T-helper 1 cell treated with Interleukin-12 subunit alpha and Interleukin-12 subunit beta and Interleukin-4 antibody, amounts not matched to agents 30 μg/mL and 1 μg/mL, for 36 hours (primary cell): Measurements from ENCODE around the gene KRT4.

Experiments
- H3K27ac Mint-ChIP-seq: one replicate; pipeline ENCODE4 v1.8.0; 2021; ENCODE audit warnings: mild to moderate bottlenecking, mixed read lengths
- H3K27me3 Mint-ChIP-seq: one replicate; pipeline ENCODE4 v1.8.0; 2021; ENCODE audit warnings: low read depth, mixed read lengths
- H3K36me3 Mint-ChIP-seq: one replicate; pipeline ENCODE4 v1.8.0; 2021; ENCODE audit warnings: low read depth, mixed read lengths
- H3K4me1 Mint-ChIP-seq: one replicate; pipeline ENCODE4 v1.8.0; 2021; ENCODE audit warnings: low read depth, mixed read lengths
- H3K4me3 Mint-ChIP-seq: one replicate; pipeline ENCODE4 v1.8.0; 2021; ENCODE audit warnings: mild to moderate bottlenecking, moderate library complexity, mixed read lengths
- H3K9me3 Mint-ChIP-seq: one replicate; pipeline ENCODE4 v1.8.0; 2021; ENCODE audit warnings: mixed read lengths

KRT4 gene

GRCh38 chr12:52844386-52844785, 30.5 kb upstream of the KRT4 start:
- Mint-ChIP-seq H3K9me3 (no peaks in the 10 kb centered on the region), H3K4me3 (no peak overlapping the region), H3K36me3 (no peaks in the 10 kb centered on the region), H3K27me3 (peaks cover 4% of the 10 kb centered on the region), H3K27ac (no peak overlapping the region), H3K4me1 (peaks cover 3% of the 10 kb centered on the region)

- Mint-ChIP-seq H3K36me3 (no peaks in the 10 kb centered on the region), H3K9me3 (no peaks in the 10 kb centered on the region), H3K4me1 (peaks cover 14% of the 10 kb centered on the region), H3K27ac (no peak overlapping the region), H3K27me3 (peaks cover 6% of the 10 kb centered on the region), H3K4me3 (no peak overlapping the region)
These were observed 25.7 kb upstream of the KRT4 start for GRCh38 chr12:52839436-52840105.

- peaks cover 6% of the 10 kb centered on the region for H3K27me3 Mint-ChIP-seq
- H3K4me3 Mint-ChIP-seq, result no peak overlapping the region
- peaks cover 14% of the 10 kb centered on the region for H3K4me1 Mint-ChIP-seq
- H3K9me3 Mint-ChIP-seq, result no peaks in the 10 kb centered on the region
- H3K36me3 Mint-ChIP-seq, result no peaks in the 10 kb centered on the region
- H3K27ac Mint-ChIP-seq, result no peak overlapping the region
These were observed 24.9 kb upstream of the KRT4 start for GRCh38 chr12:52838609-52839435.

GRCh38 chr12:52837781-52838608, 24.1 kb upstream of the KRT4 start:
- Mint-ChIP-seq H3K9me3 (no peaks in the 10 kb centered on the region), H3K4me1 (peaks cover 14% of the 10 kb centered on the region), H3K27ac (no peak overlapping the region), H3K36me3 (no peaks in the 10 kb centered on the region), H3K27me3 (peaks cover 6% of the 10 kb centered on the region), H3K4me3 (no peak overlapping the region)

- H3K27ac Mint-ChIP-seq, result peak overlapping the region; percentile 29
- H3K4me3 Mint-ChIP-seq, result peak overlapping the region; percentile 14
- peaks cover 6% of the 10 kb centered on the region for H3K27me3 Mint-ChIP-seq
- H3K9me3 Mint-ChIP-seq, result no peaks in the 10 kb centered on the region
- peaks cover 14% of the 10 kb centered on the region for H3K4me1 Mint-ChIP-seq
- H3K36me3 Mint-ChIP-seq, result no peaks in the 10 kb centered on the region
These were observed 23.5 kb upstream of the KRT4 start for GRCh38 chr12:52837413-52837741.

- Mint-ChIP-seq H3K27ac (peak overlapping the region; percentile 73), H3K36me3 (no peaks in the 10 kb centered on the region), H3K9me3 (no peaks in the 10 kb centered on the region), H3K4me1 (peaks cover 14% of the 10 kb centered on the region), H3K4me3 (no peak overlapping the region), H3K27me3 (peaks cover 6% of the 10 kb centered on the region)
These were observed 22.8 kb upstream of the KRT4 start for GRCh38 chr12:52836491-52837412.

- peak overlapping the region; percentile 73 for H3K27ac Mint-ChIP-seq
- no peaks in the 10 kb centered on the region for H3K36me3 Mint-ChIP-seq
- H3K4me3 Mint-ChIP-seq, result no peak overlapping the region
- H3K4me1 Mint-ChIP-seq, result peaks cover 14% of the 10 kb centered on the region
- H3K9me3 Mint-ChIP-seq, result no peaks in the 10 kb centered on the region
- peaks cover 6% of the 10 kb centered on the region for H3K27me3 Mint-ChIP-seq
These were observed 22.1 kb upstream of the KRT4 start for GRCh38 chr12:52836042-52836466.

- no peak overlapping the region for H3K4me3 Mint-ChIP-seq
- H3K27ac Mint-ChIP-seq, result peak overlapping the region; percentile 73
- peaks cover 14% of the 10 kb centered on the region for H3K4me1 Mint-ChIP-seq
- peaks cover 6% of the 10 kb centered on the region for H3K27me3 Mint-ChIP-seq
- H3K36me3 Mint-ChIP-seq, result no peaks in the 10 kb centered on the region
- H3K9me3 Mint-ChIP-seq, result no peaks in the 10 kb centered on the region
These were observed 21.5 kb upstream of the KRT4 start for GRCh38 chr12:52835271-52836041.

- no peak overlapping the region for H3K4me3 Mint-ChIP-seq
- H3K36me3 Mint-ChIP-seq, result no peaks in the 10 kb centered on the region
- no peak overlapping the region for H3K27ac Mint-ChIP-seq
These were observed 20.7 kb upstream of the KRT4 start for GRCh38 chr12:52834727-52835001.

GRCh38 chr12:52833922-52834726, 20.2 kb upstream of the KRT4 start, which contains the start of gene KRT79:
TSS of gene KRT79 (minus strand) at chr12:52834311. CDS start at chr12:52834260, 51 bp downstream.
- no peak within 1 kb of the TSS for H3K27ac Mint-ChIP-seq
- H3K9me3 Mint-ChIP-seq, result no peaks in the 10 kb centered on the region
- H3K4me3 Mint-ChIP-seq, result no peak within 1 kb of the TSS
- peaks cover 14% of the 10 kb centered on the region for H3K4me1 Mint-ChIP-seq
- H3K27me3 Mint-ChIP-seq, result peaks cover 6% of the 10 kb centered on the region
- no peaks in the 10 kb centered on the region for H3K36me3 Mint-ChIP-seq

More at GRCh38 chr12:52834727-52835001, 20.7 kb upstream of the KRT4 start:
- Mint-ChIP-seq H3K9me3 (no peaks in the 10 kb centered on the region), H3K27me3 (peaks cover 6% of the 10 kb centered on the region), H3K4me1 (peaks cover 14% of the 10 kb centered on the region)

GRCh38 chr12:52832985-52833905, 19.3 kb upstream of the KRT4 start:
- Mint-ChIP-seq H3K27me3 (no peaks in the 10 kb centered on the region), H3K9me3 (no peaks in the 10 kb centered on the region), H3K36me3 (no peaks in the 10 kb centered on the region), H3K27ac (no peak overlapping the region), H3K4me1 (peaks cover 14% of the 10 kb centered on the region), H3K4me3 (no peak overlapping the region)

- Mint-ChIP-seq H3K4me1 (peaks cover 14% of the 10 kb centered on the region), H3K27me3 (no peaks in the 10 kb centered on the region), H3K36me3 (no peaks in the 10 kb centered on the region), H3K9me3 (no peaks in the 10 kb centered on the region), H3K27ac (no peak overlapping the region), H3K4me3 (no peak overlapping the region)
These were observed 18.5 kb upstream of the KRT4 start for GRCh38 chr12:52832451-52832850.
